AG09309 (cell line): Measurements from ENCODE around the gene COX7A2L.

Experiments used
- DNase-seq: peaks from one replicate; pipeline ENCODE4 v3.0.0-alpha.2; 2010; ENCODE audit warnings: low read depth
- H3K4me3 ChIP-seq: 2 replicates; pipeline ENCODE4 v1.5.1; 2011; ENCODE audit warnings: mild to moderate bottlenecking, low read depth, low read length, moderate library complexity; ENCODE audit not compliant: control insufficient read depth
- CTCF ChIP-seq: IDR thresholded peaks from 2 replicates; pipeline ENCODE4 v1.5.1; 2011; ENCODE audit warnings: mild to moderate bottlenecking, low read depth, low read length, inconsistent platforms; ENCODE audit not compliant: insufficient read depth, control insufficient read depth; ENCODE audit errors: missing control alignments

The COX7A2L gene

GRCh38 chr2:42367835-42368234 lies 6.8 kb upstream of the COX7A2L start:
- H3K4me3 ChIP-seq, result no peak overlapping the region
- no peak for TF ChIP-seq CTCF
- no peak for DNase-seq

- TF ChIP-seq CTCF, result no peak
- no peak overlapping the region for H3K4me3 ChIP-seq
- no peak for DNase-seq
Measured at GRCh38 chr2:42366411-42366810, 5.4 kb upstream of the COX7A2L start.

- no peak for TF ChIP-seq CTCF
- no peak overlapping the region for H3K4me3 ChIP-seq
- DNase-seq, result no peak
Measured at GRCh38 chr2:42364658-42365057, 3.6 kb upstream of the COX7A2L start.

GRCh38 chr2:42363413-42363812 lies 2.4 kb upstream of the COX7A2L start:
- no peak for DNase-seq
- no peak overlapping the region for H3K4me3 ChIP-seq
- TF ChIP-seq CTCF, result no peak

GRCh38 chr2:42361728-42362283 lies 789 bp upstream of the COX7A2L start:
- TF ChIP-seq CTCF, result no peak
- H3K4me3 ChIP-seq, result no peak overlapping the region; the same call in 1 of the 2 replicates
- DNase-seq, result no peak

GRCh38 chr2:42360493-42360889 lies 526 bp downstream of the COX7A2L start:
- no peak for TF ChIP-seq CTCF

More at GRCh38 chr2:42360493-42360889, 526 bp downstream of the COX7A2L start:
- H3K4me3 ChIP-seq, result peak overlapping the region; percentile 73
- DNase-seq, result no peak
